Memory B cell (primary cell): ENCODE data around the gene LYZL1.
"Not testable (repeated sequence)": the region's sequence is repeated elsewhere in the genome, so short reads cannot be mapped to it uniquely, and the experiment has no call there.

Experiments
- ATAC-seq: fragments of 150-1000 bp; cut with Tn5 transposase; 2 replicates; pipeline ENCODE4 v1.10.0; 2021; ENCODE audit warnings: low read depth, mild to moderate bottlenecking, moderate library complexity
- DNase-seq, 2 donors: peaks; one replicate each; pipeline ENCODE4 v3.0.0; 2022; ENCODE audit warnings: low spot score in 2 of 2
- H3K27ac Mint-ChIP-seq: one replicate; pipeline ENCODE4 v1.8.0; 2022; ENCODE audit warnings: mild to moderate bottlenecking, moderate library complexity, mixed read lengths
- H3K27me3 Mint-ChIP-seq: one replicate; pipeline ENCODE4 v1.8.0; 2022; ENCODE audit warnings: mixed read lengths
- H3K36me3 Mint-ChIP-seq: one replicate; pipeline ENCODE4 v1.8.0; 2022; ENCODE audit warnings: mild to moderate bottlenecking, mixed read lengths
- H3K4me1 Mint-ChIP-seq: one replicate; pipeline ENCODE4 v1.8.0; 2022; ENCODE audit warnings: mixed read lengths
- H3K4me3 Mint-ChIP-seq: one replicate; pipeline ENCODE4 v1.8.0; 2022; ENCODE audit warnings: mild to moderate bottlenecking, moderate library complexity, mixed read lengths
- H3K9me3 Mint-ChIP-seq: one replicate; pipeline ENCODE4 v1.8.0; 2022; ENCODE audit warnings: mixed read lengths

The LYZL1 gene

GRCh38 chr10:29273478-29273877 lies 15.4 kb upstream of the LYZL1 start:
- Mint-ChIP-seq H3K27me3 (peaks cover 2% of the 10 kb centered on the region), H3K36me3 (no peaks in the 10 kb centered on the region), H3K4me1 (no peaks in the 10 kb centered on the region), H3K9me3 (peaks cover 3% of the 10 kb centered on the region), H3K27ac (no peak overlapping the region), H3K4me3 (no peak overlapping the region)
- DNase-seq (no peak), ATAC-seq (no peak)

GRCh38 chr10:29276251-29276850 lies 12.5 kb upstream of the LYZL1 start:
- H3K36me3 Mint-ChIP-seq: no peaks in the 10 kb centered on the region
- ATAC-seq (no peak), DNase-seq (no peak)
- no peaks in the 10 kb centered on the region for H3K9me3 Mint-ChIP-seq
- H3K27ac Mint-ChIP-seq: no peak overlapping the region
- H3K4me3 Mint-ChIP-seq: no peak overlapping the region
- H3K27me3 Mint-ChIP-seq: peaks cover 2% of the 10 kb centered on the region
- no peaks in the 10 kb centered on the region for H3K4me1 Mint-ChIP-seq

GRCh38 chr10:29277296-29277695 lies 11.6 kb upstream of the LYZL1 start:
- DNase-seq (no peak), ATAC-seq (no peak)
- no peaks in the 10 kb centered on the region for H3K9me3 Mint-ChIP-seq
- no peak overlapping the region for H3K4me3 Mint-ChIP-seq
- peaks cover 2% of the 10 kb centered on the region for H3K27me3 Mint-ChIP-seq
- H3K4me1 Mint-ChIP-seq: no peaks in the 10 kb centered on the region
- no peaks in the 10 kb centered on the region for H3K36me3 Mint-ChIP-seq
- H3K27ac Mint-ChIP-seq: no peak overlapping the region

- no peak for ATAC-seq
- H3K36me3 Mint-ChIP-seq: no peaks in the 10 kb centered on the region
- no peak for DNase-seq
- H3K9me3 Mint-ChIP-seq: no peaks in the 10 kb centered on the region
- no peak overlapping the region for H3K27ac Mint-ChIP-seq
- no peaks in the 10 kb centered on the region for H3K27me3 Mint-ChIP-seq
- H3K4me3 Mint-ChIP-seq: no peak overlapping the region
- peaks cover 2% of the 10 kb centered on the region for H3K4me1 Mint-ChIP-seq
These were observed 8.9 kb upstream of the LYZL1 start for GRCh38 chr10:29279779-29280487.

- no peak overlapping the region for H3K4me3 Mint-ChIP-seq
- ATAC-seq: no peak
- DNase-seq: no peak
- peaks cover under 1% of the 10 kb centered on the region for H3K27me3 Mint-ChIP-seq
- H3K27ac Mint-ChIP-seq: no peak overlapping the region
- H3K36me3 Mint-ChIP-seq: no peaks in the 10 kb centered on the region
- peaks cover 3% of the 10 kb centered on the region for H3K4me1 Mint-ChIP-seq
- no peaks in the 10 kb centered on the region for H3K9me3 Mint-ChIP-seq
These were observed 8.4 kb upstream of the LYZL1 start for GRCh38 chr10:29280488-29280840.

GRCh38 chr10:29285624-29286051 lies 3.2 kb upstream of the LYZL1 start:
- Mint-ChIP-seq H3K36me3 (no peaks in the 10 kb centered on the region), H3K9me3 (no peaks in the 10 kb centered on the region), H3K4me3 (no peak overlapping the region), H3K4me1 (peaks cover 8% of the 10 kb centered on the region), H3K27me3 (peaks cover 2% of the 10 kb centered on the region), H3K27ac (no peak overlapping the region)
- ATAC-seq (peak; percentile 37), DNase-seq (no peak)

GRCh38 chr10:29287635-29288034 lies 1.2 kb upstream of the LYZL1 start:
- Mint-ChIP-seq H3K4me3 (no peak overlapping the region), H3K4me1 (peaks cover 8% of the 10 kb centered on the region), H3K27me3 (peaks cover 4% of the 10 kb centered on the region), H3K27ac (no peak overlapping the region), H3K36me3 (no peaks in the 10 kb centered on the region), H3K9me3 (no peaks in the 10 kb centered on the region)
- DNase-seq: no peak
- ATAC-seq: no peak

GRCh38 chr10:29291561-29291960 lies 2.7 kb downstream of the LYZL1 start:
- DNase-seq, ATAC-seq, H3K4me3 Mint-ChIP-seq, H3K27ac Mint-ChIP-seq, H3K36me3 Mint-ChIP-seq, H3K4me1 Mint-ChIP-seq, H3K27me3 Mint-ChIP-seq, H3K9me3 Mint-ChIP-seq: not testable (repeated sequence)

GRCh38 chr10:29292406-29292805 lies 3.5 kb downstream of the LYZL1 start:
- not testable (repeated sequence) for H3K27ac Mint-ChIP-seq, H3K9me3 Mint-ChIP-seq, H3K4me1 Mint-ChIP-seq, DNase-seq, H3K4me3 Mint-ChIP-seq, ATAC-seq, H3K36me3 Mint-ChIP-seq, H3K27me3 Mint-ChIP-seq

- no peak for ATAC-seq
- Mint-ChIP-seq H3K36me3 (no peaks in the 10 kb centered on the region), H3K9me3 (peaks cover 11% of the 10 kb centered on the region), H3K27ac (no peak overlapping the region), H3K4me3 (no peak overlapping the region), H3K27me3 (peaks cover 7% of the 10 kb centered on the region), H3K4me1 (no peaks in the 10 kb centered on the region)
- DNase-seq: no peak
These were observed 6.9 kb downstream of the LYZL1 start for GRCh38 chr10:29295813-29296212.

GRCh38 chr10:29297678-29298077 lies 8.8 kb downstream of the LYZL1 start:
- DNase-seq (no peak), ATAC-seq (no peak)
- H3K4me3 Mint-ChIP-seq: no peak overlapping the region
- peaks cover 5% of the 10 kb centered on the region for H3K27me3 Mint-ChIP-seq
- no peaks in the 10 kb centered on the region for H3K4me1 Mint-ChIP-seq
- peaks cover 2% of the 10 kb centered on the region for H3K36me3 Mint-ChIP-seq
- peaks cover 22% of the 10 kb centered on the region for H3K9me3 Mint-ChIP-seq
- no peak overlapping the region for H3K27ac Mint-ChIP-seq

- H3K4me3 Mint-ChIP-seq: no peak overlapping the region
- H3K27me3 Mint-ChIP-seq: no peaks in the 10 kb centered on the region
- no peak for ATAC-seq
- peaks cover 3% of the 10 kb centered on the region for H3K4me1 Mint-ChIP-seq
- peaks cover 20% of the 10 kb centered on the region for H3K9me3 Mint-ChIP-seq
- no peak overlapping the region for H3K27ac Mint-ChIP-seq
- no peak for DNase-seq
- H3K36me3 Mint-ChIP-seq: peaks cover 2% of the 10 kb centered on the region
These were observed 12.6 kb downstream of the LYZL1 start for GRCh38 chr10:29301359-29301910.

GRCh38 chr10:29302499-29302898 lies 13.6 kb downstream of the LYZL1 start:
- peaks cover 16% of the 10 kb centered on the region for H3K9me3 Mint-ChIP-seq
- H3K36me3 Mint-ChIP-seq: peaks cover 2% of the 10 kb centered on the region
- peaks cover 3% of the 10 kb centered on the region for H3K27me3 Mint-ChIP-seq
- ATAC-seq (no peak), DNase-seq (no peak)
- H3K4me1 Mint-ChIP-seq: peaks cover 3% of the 10 kb centered on the region
- H3K4me3 Mint-ChIP-seq: no peak overlapping the region
- H3K27ac Mint-ChIP-seq: no peak overlapping the region

GRCh38 chr10:29304264-29304994 lies 15.6 kb downstream of the LYZL1 start:
- no peak overlapping the region for H3K27ac Mint-ChIP-seq
- H3K4me1 Mint-ChIP-seq: peaks cover 3% of the 10 kb centered on the region
- ATAC-seq (no peak), DNase-seq (peak; percentile 14 to 25)
- peaks cover 3% of the 10 kb centered on the region for H3K27me3 Mint-ChIP-seq
- H3K9me3 Mint-ChIP-seq: peaks cover 11% of the 10 kb centered on the region
- H3K36me3 Mint-ChIP-seq: peaks cover 2% of the 10 kb centered on the region
- H3K4me3 Mint-ChIP-seq: no peak overlapping the region
